Measurements from ENCODE around the gene PCTP.
A peak's percentile ranks its signal among the peaks of the same experiment; 100 is the strongest.

The PCTP gene

GRCh38 chr17:55750750-55751657 is at the start of gene PCTP:
Gene PCTP, plus strand, starts transcription at chr17:55751051. Its CDS starts 53 bp downstream, at chr17:55751104.
- DNase-seq (ENCODE audit: low read depth) = peak; percentile 96

- DNase-seq (ENCODE audit: low read depth) = no peak
Measured at GRCh38 chr17:55702150-55702549, 48.7 kb upstream of the PCTP start.

GRCh38 chr17:55704401-55704800 is 46.5 kb upstream of the PCTP start:
- DNase-seq (ENCODE audit: low read depth) = no peak

- no peak for DNase-seq (ENCODE audit: low read depth)
Measured at GRCh38 chr17:55705847-55706246, 45.0 kb upstream of the PCTP start.

GRCh38 chr17:55706808-55707773 is 43.8 kb upstream of the PCTP start:
- no peak for DNase-seq (ENCODE audit: low read depth)

GRCh38 chr17:55708175-55708974 is 42.5 kb upstream of the PCTP start:
- no peak for DNase-seq (ENCODE audit: low read depth)

- DNase-seq (ENCODE audit: low read depth) = no peak
Measured at GRCh38 chr17:55709440-55709839, 41.4 kb upstream of the PCTP start.

- no peak for DNase-seq (ENCODE audit: low read depth)
Measured at GRCh38 chr17:55709984-55710383, 40.9 kb upstream of the PCTP start.

- no peak for DNase-seq (ENCODE audit: low read depth)
Measured at GRCh38 chr17:55710410-55710809, 40.4 kb upstream of the PCTP start.

GRCh38 chr17:55710829-55711496 is 39.9 kb upstream of the PCTP start:
- no peak for DNase-seq (ENCODE audit: low read depth)

- no peak for DNase-seq (ENCODE audit: low read depth)
Measured at GRCh38 chr17:55717432-55717831, 33.4 kb upstream of the PCTP start.

GRCh38 chr17:55717898-55718735 is 32.7 kb upstream of the PCTP start:
- peak; percentile 66 for DNase-seq (ENCODE audit: low read depth)

- no peak for DNase-seq (ENCODE audit: low read depth)
Measured at GRCh38 chr17:55720919-55721836, 29.7 kb upstream of the PCTP start.

GRCh38 chr17:55722016-55722736 is 28.7 kb upstream of the PCTP start:
- DNase-seq (ENCODE audit: low read depth) = peak; percentile 17

GRCh38 chr17:55722742-55723487 is 27.9 kb upstream of the PCTP start, which contains the start of gene TMEM100:
Gene TMEM100, minus strand, starts transcription at chr17:55722864. Its CDS starts 1,794 bp downstream, at chr17:55721070.
- DNase-seq (ENCODE audit: low read depth) = peak; percentile 85

- no peak for DNase-seq (ENCODE audit: low read depth)
Measured at GRCh38 chr17:55723488-55723848, 27.4 kb upstream of the PCTP start.

- peak; percentile 97 for DNase-seq (ENCODE audit: low read depth)
Measured at GRCh38 chr17:55726440-55726839, 24.4 kb upstream of the PCTP start.

GRCh38 chr17:55727275-55727674 is 23.6 kb upstream of the PCTP start:
- no peak for DNase-seq (ENCODE audit: low read depth)

Measured in EH (cell line).